HUES64 (cell line): ENCODE data around the gene POGLUT3.

Experiments used
- H3K27ac ChIP-seq: 2 replicates; pipeline ENCODE4 v1.7.0; 2013; ENCODE audit warnings: low read depth, low read length, inconsistent platforms
- H3K27me3 ChIP-seq: 2 replicates; pipeline ENCODE4 v1.6.1; 2013; ENCODE audit warnings: mild to moderate bottlenecking, low read length; ENCODE audit not compliant: insufficient read depth
- H3K36me3 ChIP-seq: 2 replicates; pipeline ENCODE4 v1.6.1; 2013; ENCODE audit warnings: mild to moderate bottlenecking, low read length; ENCODE audit not compliant: insufficient read depth
- H3K4me1 ChIP-seq: 2 replicates; pipeline ENCODE4 v1.6.1; 2013; ENCODE audit warnings: mild to moderate bottlenecking, low read length, moderate library complexity; ENCODE audit not compliant: insufficient read depth
- H3K4me3 ChIP-seq: 2 replicates; pipeline ENCODE4 v1.5.1; 2013; ENCODE audit warnings: mild to moderate bottlenecking, low read length, moderate library complexity
- H3K9ac ChIP-seq: 2 replicates; pipeline ENCODE4 v1.6.1; 2013; ENCODE audit warnings: mild to moderate bottlenecking, low read depth, low read length
- H3K9me3 ChIP-seq: 2 replicates; pipeline ENCODE4 v1.6.1; 2013; ENCODE audit warnings: low read depth, low read length; ENCODE audit not compliant: insufficient read depth
- WGBS: fragments of 150-250, 120-280 bp; methylation state at CpG from one replicate; pipeline ENCODE4 v1.1.7; 2013; ENCODE audit warnings: missing lambda C conversion rate; 5-methylcytosine and 5-hydroxymethylcytosine counted together

POGLUT3 gene

GRCh38 chr11:108527382-108527781 lies 29.2 kb upstream of the POGLUT3 start:
- H3K9me3 ChIP-seq: no peaks in the 10 kb centered on the region
- H3K4me1 ChIP-seq: no peaks in the 10 kb centered on the region
- H3K36me3 ChIP-seq: no peaks in the 10 kb centered on the region
- H3K9ac ChIP-seq: no peak overlapping the region
- H3K27me3 ChIP-seq: no peaks in the 10 kb centered on the region
- no peak overlapping the region for H3K27ac ChIP-seq
- 92% methylated on average over 6 of the region's 6 CpGs for WGBS
- no peak overlapping the region for H3K4me3 ChIP-seq

GRCh38 chr11:108525161-108525560 lies 27.0 kb upstream of the POGLUT3 start:
- H3K27ac ChIP-seq: no peak overlapping the region
- H3K36me3 ChIP-seq: no peaks in the 10 kb centered on the region
- H3K4me1 ChIP-seq: no peaks in the 10 kb centered on the region
- H3K9me3 ChIP-seq: no peaks in the 10 kb centered on the region
- no peak overlapping the region for H3K9ac ChIP-seq
- H3K27me3 ChIP-seq: no peaks in the 10 kb centered on the region
- no peak overlapping the region for H3K4me3 ChIP-seq
- 92% methylated on average over 1 of the region's 1 CpG for WGBS

DNA sequence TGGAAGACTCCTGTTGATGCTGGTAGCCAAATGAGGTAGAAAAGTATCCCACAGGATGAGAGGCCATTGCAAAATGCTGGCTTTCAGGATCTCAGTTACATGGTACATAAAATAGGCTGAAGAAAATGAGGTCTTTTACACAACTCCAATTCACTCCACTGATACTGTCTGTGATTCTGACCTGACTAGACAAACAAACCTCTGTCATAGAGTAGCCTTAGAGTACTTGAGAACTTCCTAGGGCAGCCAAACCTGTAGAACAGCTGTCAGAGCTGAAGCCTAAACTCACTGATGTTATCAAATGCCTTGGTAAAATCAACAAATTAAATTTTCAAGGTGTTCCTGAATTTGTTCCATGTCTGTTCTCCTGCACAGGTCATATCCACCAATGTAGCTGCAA lies 26.2 kb upstream of the POGLUT3 start:
- Histone ChIP-seq H3K9ac (no peak overlapping the region), H3K9me3 (no peaks in the 10 kb centered on the region), H3K27ac (no peak overlapping the region), H3K4me3 (no peak overlapping the region), H3K36me3 (no peaks in the 10 kb centered on the region), H3K27me3 (no peaks in the 10 kb centered on the region), H3K4me1 (no peaks in the 10 kb centered on the region)

DNA sequence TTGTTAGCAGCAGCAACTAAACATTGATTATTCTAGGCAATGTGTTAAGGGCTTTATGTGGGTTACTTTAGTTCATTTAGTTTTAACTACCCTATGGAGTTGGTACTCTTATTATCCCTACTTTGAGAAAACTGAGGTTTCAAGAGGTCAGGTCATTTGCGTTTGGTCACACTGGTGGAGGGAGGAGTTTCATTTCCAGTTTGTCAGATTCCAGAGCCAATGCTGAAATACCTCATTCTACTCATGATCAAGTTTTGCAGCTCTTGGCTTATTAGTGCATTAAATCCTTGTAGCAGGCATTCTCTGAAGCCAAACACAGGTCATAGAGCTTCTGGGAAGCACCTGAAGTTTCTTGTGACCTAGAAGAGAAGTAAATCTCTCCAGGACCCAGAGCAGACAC lies 24.1 kb upstream of the POGLUT3 start:
- H3K9me3 ChIP-seq: no peaks in the 10 kb centered on the region
- no peak overlapping the region for H3K27ac ChIP-seq
- H3K4me1 ChIP-seq: no peaks in the 10 kb centered on the region
- no peaks in the 10 kb centered on the region for H3K27me3 ChIP-seq
- H3K4me3 ChIP-seq: no peak overlapping the region
- no peaks in the 10 kb centered on the region for H3K36me3 ChIP-seq
- no peak overlapping the region; the same call in 1 of the 2 replicates for H3K9ac ChIP-seq
- no CpG with 5 or more reads among the region's 1 CpG for WGBS

- Histone ChIP-seq H3K27me3 (no peaks in the 10 kb centered on the region), H3K36me3 (peaks cover 6% of the 10 kb centered on the region), H3K4me3 (no peak overlapping the region), H3K4me1 (no peaks in the 10 kb centered on the region), H3K9ac (no peak overlapping the region), H3K27ac (no peak overlapping the region), H3K9me3 (no peaks in the 10 kb centered on the region)
- WGBS: 90% methylated on average over 10 of the region's 10 CpGs
These were observed 20.4 kb upstream of the POGLUT3 start for GRCh38 chr11:108518581-108518980.

DNA sequence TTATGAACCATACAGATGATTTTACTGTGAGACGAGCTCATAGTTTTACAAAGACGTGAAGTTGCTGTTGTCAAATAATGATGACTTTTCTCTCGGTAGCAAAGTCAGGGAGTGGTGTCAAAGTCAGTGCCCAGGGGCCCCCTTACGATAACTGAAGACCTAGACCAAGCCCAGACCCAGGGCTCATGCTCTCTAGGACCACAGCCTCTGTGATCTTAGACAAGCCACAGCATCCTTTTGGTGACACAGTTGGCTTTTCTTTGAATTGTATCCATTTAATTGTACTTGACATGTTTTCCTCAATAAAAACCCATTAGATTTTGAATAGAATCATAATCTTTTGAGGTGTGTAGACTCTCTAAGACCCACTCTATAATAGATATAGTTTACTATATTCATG lies 17.9 kb upstream of the POGLUT3 start:
- H3K9ac ChIP-seq: no peak overlapping the region
- H3K4me3 ChIP-seq: no peak overlapping the region
- no peaks in the 10 kb centered on the region for H3K27me3 ChIP-seq
- H3K36me3 ChIP-seq: peaks cover 13% of the 10 kb centered on the region
- no peak overlapping the region for H3K27ac ChIP-seq
- WGBS: 95% methylated on average over 4 of the region's 4 CpGs
- 0 out of 2 replicates have a peak, but pooled peaks cover 4% of the 10 kb centered on the region for H3K9me3 ChIP-seq
- no peaks in the 10 kb centered on the region for H3K4me1 ChIP-seq

DNA sequence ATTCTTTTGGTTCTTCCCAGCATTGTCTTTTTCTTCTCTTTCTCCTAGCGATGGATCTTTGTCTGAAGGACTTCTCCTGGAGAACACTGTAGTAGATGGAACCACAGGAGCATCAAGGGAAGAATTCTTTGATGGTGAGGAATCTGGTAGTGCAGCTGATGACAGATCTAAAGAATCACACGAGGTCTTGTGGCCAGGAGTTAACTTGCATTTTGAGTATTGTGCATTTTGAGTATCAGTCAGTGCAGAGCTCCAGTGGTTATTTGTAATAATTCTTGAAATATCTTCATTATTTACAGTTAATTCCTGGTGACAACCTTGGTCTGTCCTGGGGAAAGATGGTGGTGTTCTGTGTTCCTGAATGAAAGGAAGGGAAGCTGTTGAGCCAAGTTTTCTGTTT lies 14.5 kb upstream of the POGLUT3 start:
- H3K27me3 ChIP-seq: no peaks in the 10 kb centered on the region
- H3K36me3 ChIP-seq: peaks cover 13% of the 10 kb centered on the region
- no peak overlapping the region for H3K9ac ChIP-seq
- H3K4me3 ChIP-seq: no peak overlapping the region
- no peaks in the 10 kb centered on the region for H3K4me1 ChIP-seq
- H3K27ac ChIP-seq: no peak overlapping the region
- WGBS: 85% methylated on average over 2 of the region's 2 CpGs
- peaks cover 13% of the 10 kb centered on the region; the same call in 1 of the 2 replicates for H3K9me3 ChIP-seq

- Histone ChIP-seq H3K4me1 (no peaks in the 10 kb centered on the region), H3K36me3 (peaks cover 13% of the 10 kb centered on the region), H3K9me3 (peaks cover 13% of the 10 kb centered on the region; the same call in 1 of the 2 replicates), H3K9ac (no peak overlapping the region), H3K27ac (no peak overlapping the region), H3K4me3 (no peak overlapping the region), H3K27me3 (no peaks in the 10 kb centered on the region)
- 86% methylated on average over 2 of the region's 2 CpGs for WGBS
These were observed 13.8 kb upstream of the POGLUT3 start for GRCh38 chr11:108511851-108512474.

DNA sequence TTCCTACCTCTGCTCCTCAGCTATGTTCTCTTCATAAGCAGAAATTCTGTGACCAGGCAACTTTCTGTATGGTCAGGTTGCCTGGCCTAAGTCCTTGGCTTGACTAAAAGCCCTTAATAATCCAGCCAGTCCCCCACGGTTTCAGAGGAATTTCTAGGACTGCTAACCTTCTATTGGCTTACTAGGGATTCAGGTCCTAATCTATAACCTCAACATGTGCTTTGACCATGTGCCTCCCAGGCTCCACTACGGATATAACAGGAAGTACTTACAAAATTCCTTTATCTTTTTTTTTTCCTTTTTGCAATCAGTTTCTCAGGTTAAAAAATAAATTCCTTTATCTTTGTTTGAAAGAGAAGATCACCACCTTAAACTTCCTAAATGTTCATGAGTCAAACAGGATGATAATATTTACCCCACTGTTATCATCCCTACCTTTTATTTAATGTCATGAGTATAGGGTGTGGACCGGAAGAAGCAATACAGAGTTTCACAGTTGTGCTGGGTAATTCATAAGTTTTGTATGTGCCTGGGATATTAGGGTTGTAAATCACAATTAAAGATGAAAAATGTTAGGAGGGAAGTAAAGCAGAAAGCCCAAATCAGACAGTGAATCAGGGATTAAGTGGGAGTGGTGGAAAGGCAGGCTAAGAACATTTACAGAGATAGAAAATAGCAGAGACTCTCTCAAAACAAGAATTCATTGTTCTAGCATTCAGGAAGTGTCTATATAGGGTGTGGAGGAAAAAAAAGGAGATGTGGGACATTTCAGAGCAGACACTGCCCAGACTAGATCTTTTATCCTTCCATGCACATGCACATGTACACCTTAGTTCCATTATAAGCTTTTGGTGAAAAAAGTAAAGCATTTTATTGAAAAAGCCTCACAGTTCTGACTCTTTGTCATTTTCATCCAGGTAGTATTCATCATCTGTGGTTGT lies 10.7 kb upstream of the POGLUT3 start:
- peaks cover 13% of the 10 kb centered on the region; the same call in 1 of the 2 replicates for H3K9me3 ChIP-seq
- no peak overlapping the region for H3K9ac ChIP-seq
- no peaks in the 10 kb centered on the region for H3K27me3 ChIP-seq
- no peaks in the 10 kb centered on the region for H3K4me1 ChIP-seq
- H3K36me3 ChIP-seq: peaks cover 11% of the 10 kb centered on the region
- no peak overlapping the region for H3K27ac ChIP-seq
- H3K4me3 ChIP-seq: no peak overlapping the region
- 86% methylated on average over 3 of the region's 3 CpGs for WGBS

DNA sequence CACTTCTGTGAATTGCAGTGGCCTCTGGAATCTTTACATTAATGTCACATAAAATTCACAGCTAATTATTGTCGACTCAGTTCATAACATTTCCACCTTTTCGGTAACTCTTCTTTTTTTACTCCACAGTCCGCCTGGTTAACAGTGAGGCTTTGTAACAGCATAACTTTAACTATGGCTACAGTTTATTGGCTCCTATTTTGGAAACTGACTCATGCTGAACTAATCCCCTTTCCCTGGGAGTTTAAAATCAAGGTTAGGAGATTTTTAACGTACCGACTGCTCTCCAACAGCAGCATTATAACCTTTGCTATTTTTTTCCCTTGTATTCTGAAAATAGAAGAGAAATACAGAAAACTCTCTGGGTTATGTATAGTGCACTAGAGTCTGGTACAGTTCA lies 3.2 kb upstream of the POGLUT3 start:
- WGBS: 97% methylated on average over 3 of the region's 5 CpGs
- H3K9me3 ChIP-seq: no peaks in the 10 kb centered on the region
- H3K9ac ChIP-seq: no peak overlapping the region
- H3K27me3 ChIP-seq: peaks cover 8% of the 10 kb centered on the region
- H3K4me3 ChIP-seq: no peak overlapping the region
- H3K27ac ChIP-seq: no peak overlapping the region
- H3K36me3 ChIP-seq: no peaks in the 10 kb centered on the region
- peaks cover 9% of the 10 kb centered on the region; the same call in 1 of the 2 replicates for H3K4me1 ChIP-seq

DNA sequence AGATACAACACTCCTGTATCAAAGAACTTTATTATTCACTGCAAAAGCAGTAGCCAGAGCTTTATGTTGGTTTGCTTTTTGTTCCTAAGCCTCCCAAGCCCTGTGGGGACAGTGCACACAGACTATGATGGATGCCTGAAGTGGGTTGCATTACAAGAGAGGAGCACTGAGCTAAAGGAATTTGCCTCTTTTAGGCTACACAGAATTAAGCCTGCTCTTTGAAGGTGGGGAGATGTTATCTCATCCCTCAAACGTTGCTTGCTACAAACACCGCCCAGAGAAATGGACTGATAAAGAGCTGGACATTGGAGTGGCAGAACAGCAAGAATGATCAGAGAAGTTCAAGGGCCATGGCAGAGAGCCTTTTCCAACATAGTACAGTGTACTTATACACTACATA lies 2.5 kb upstream of the POGLUT3 start:
- no peak overlapping the region for H3K9ac ChIP-seq
- no peak overlapping the region for H3K27ac ChIP-seq
- H3K36me3 ChIP-seq: no peaks in the 10 kb centered on the region
- H3K4me1 ChIP-seq: peaks cover 10% of the 10 kb centered on the region; the same call in 1 of the 2 replicates
- peaks cover 8% of the 10 kb centered on the region for H3K27me3 ChIP-seq
- WGBS: 89% methylated on average over 2 of the region's 2 CpGs
- H3K4me3 ChIP-seq: no peak overlapping the region
- H3K9me3 ChIP-seq: no peaks in the 10 kb centered on the region
